Progenitor cell of endocrine pancreas (in vitro differentiated cells): ENCODE data around the gene SPAG17. TPM values are rescaled to one million over a fixed set of nuclear protein-coding genes. Genes with fewer than 3 reads are reported as not detected.

Experiments used
- DNase-seq: peaks from one replicate; pipeline ENCODE4 v3.0.0; 2021; ENCODE audit warnings: low spot score; ENCODE audit not compliant: unreplicated experiment
- H3K27ac Mint-ChIP-seq: 2 replicates; pipeline ENCODE4 v1.8.0; 2021; ENCODE audit warnings: mild to moderate bottlenecking, moderate library complexity, mixed read lengths
- H3K27me3 Mint-ChIP-seq: 2 replicates; pipeline ENCODE4 v1.8.0; 2021; ENCODE audit warnings: mixed read lengths
- H3K36me3 Mint-ChIP-seq: 2 replicates; pipeline ENCODE4 v1.8.0; 2022; ENCODE audit warnings: mixed read lengths; ENCODE audit not compliant: insufficient read depth
- H3K4me1 Mint-ChIP-seq: 2 replicates; pipeline ENCODE4 v1.8.0; 2021; ENCODE audit warnings: low read depth, mixed read lengths
- H3K4me3 Mint-ChIP-seq: 2 replicates; pipeline ENCODE4 v1.8.0; 2021; ENCODE audit warnings: low read depth, mild to moderate bottlenecking, moderate library complexity, mixed read lengths
- H3K9me3 Mint-ChIP-seq: 2 replicates; pipeline ENCODE4 v1.8.0; 2021; ENCODE audit warnings: low read depth, mixed read lengths
- CTCF ChIP-seq: fragments of 200-600 bp; sonication (generic); IDR thresholded peaks from one replicate; pipeline ENCODE4 v1.5.0; 2021; ENCODE audit warnings: antibody characterized with exemption, mild to moderate bottlenecking; ENCODE audit not compliant: unreplicated experiment
- total RNA-seq: library from RNA; stranded (reverse); gene quantifications from 2 replicates; pipeline ENCODE4 v1.2.1, GENCODE V29; 2021

The SPAG17 gene
- total RNA-seq, 1 donor from 2014 or later = 14.9 TPM

- DNase-seq = no peak
- Mint-ChIP-seq H3K9me3 (peaks cover 24% of the 10 kb centered on the region), H3K4me3 (no peak overlapping the region), H3K36me3 (peaks cover 1% of the 10 kb centered on the region), H3K27ac (no peak overlapping the region), H3K27me3 (no peaks in the 10 kb centered on the region), H3K4me1 (no peaks in the 10 kb centered on the region)
- TF ChIP-seq CTCF = no peak
Observed at GRCh38 chr1:118004312-118004711, 180.7 kb downstream of the SPAG17 start.

GRCh38 chr1:117985973-117986372 is 199.1 kb downstream of the SPAG17 start:
- H3K9me3 Mint-ChIP-seq = no peaks in the 10 kb centered on the region
- no peak for DNase-seq

GRCh38 chr1:117985239-117985638 is 199.8 kb downstream of the SPAG17 start:
- Mint-ChIP-seq H3K36me3 (no peaks in the 10 kb centered on the region), H3K27me3 (no peaks in the 10 kb centered on the region), H3K27ac (no peak overlapping the region), H3K9me3 (no peaks in the 10 kb centered on the region), H3K4me3 (no peak overlapping the region), H3K4me1 (no peaks in the 10 kb centered on the region)
- DNase-seq = no peak
- no peak for TF ChIP-seq CTCF

More at GRCh38 chr1:117985973-117986372, 199.1 kb downstream of the SPAG17 start:
- no peaks in the 10 kb centered on the region for H3K4me1 Mint-ChIP-seq
- H3K36me3 Mint-ChIP-seq = no peaks in the 10 kb centered on the region
- H3K27me3 Mint-ChIP-seq = no peaks in the 10 kb centered on the region
- no peak for TF ChIP-seq CTCF
- H3K4me3 Mint-ChIP-seq = no peak overlapping the region
- H3K27ac Mint-ChIP-seq = peak overlapping the region; percentile 4

GRCh38 chr1:117981455-117982192 is 203.4 kb downstream of the SPAG17 start:
- Mint-ChIP-seq H3K4me3 (no peak overlapping the region), H3K9me3 (no peaks in the 10 kb centered on the region), H3K27ac (no peak overlapping the region), H3K4me1 (no peaks in the 10 kb centered on the region), H3K27me3 (no peaks in the 10 kb centered on the region), H3K36me3 (no peaks in the 10 kb centered on the region)
- TF ChIP-seq CTCF = no peak
- DNase-seq = no peak

- Mint-ChIP-seq H3K27ac (no peak overlapping the region), H3K36me3 (no peaks in the 10 kb centered on the region), H3K4me3 (no peak overlapping the region), H3K4me1 (no peaks in the 10 kb centered on the region), H3K9me3 (no peaks in the 10 kb centered on the region), H3K27me3 (no peaks in the 10 kb centered on the region)
- no peak for TF ChIP-seq CTCF
- DNase-seq = no peak
Observed at GRCh38 chr1:117976381-117976780, 208.6 kb downstream of the SPAG17 start.
